Central memory CD4-positive, alpha-beta T cell (primary cell): ENCODE data around the gene GRPEL1.

Experiments
- DNase-seq: peaks from one replicate; pipeline ENCODE4 v3.0.0; 2022

The GRPEL1 gene

DNA sequence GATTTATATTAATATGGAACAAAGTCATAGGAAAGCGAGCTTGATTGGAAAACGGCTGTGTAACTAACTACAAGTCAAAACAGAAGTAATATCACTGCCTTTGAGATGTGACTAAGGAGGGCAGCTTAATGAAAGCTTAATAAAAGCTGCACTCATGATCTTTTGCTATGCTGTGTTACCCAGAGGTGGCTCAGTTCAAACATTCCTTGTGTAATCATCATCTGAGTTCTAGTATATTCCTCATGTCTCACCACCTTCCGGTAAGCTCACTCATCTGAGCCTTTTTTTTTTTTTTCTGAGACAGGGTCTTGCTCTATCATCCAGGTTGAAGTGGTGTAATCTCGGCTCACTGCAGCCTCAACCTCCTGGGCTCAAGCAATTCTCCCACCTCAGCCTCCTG lies 5.0 kb downstream of the GRPEL1 start:
- no peak for DNase-seq

GRCh38 chr4:7061815-7062214 lies 6.0 kb downstream of the GRPEL1 start:
- DNase-seq: no peak

DNA sequence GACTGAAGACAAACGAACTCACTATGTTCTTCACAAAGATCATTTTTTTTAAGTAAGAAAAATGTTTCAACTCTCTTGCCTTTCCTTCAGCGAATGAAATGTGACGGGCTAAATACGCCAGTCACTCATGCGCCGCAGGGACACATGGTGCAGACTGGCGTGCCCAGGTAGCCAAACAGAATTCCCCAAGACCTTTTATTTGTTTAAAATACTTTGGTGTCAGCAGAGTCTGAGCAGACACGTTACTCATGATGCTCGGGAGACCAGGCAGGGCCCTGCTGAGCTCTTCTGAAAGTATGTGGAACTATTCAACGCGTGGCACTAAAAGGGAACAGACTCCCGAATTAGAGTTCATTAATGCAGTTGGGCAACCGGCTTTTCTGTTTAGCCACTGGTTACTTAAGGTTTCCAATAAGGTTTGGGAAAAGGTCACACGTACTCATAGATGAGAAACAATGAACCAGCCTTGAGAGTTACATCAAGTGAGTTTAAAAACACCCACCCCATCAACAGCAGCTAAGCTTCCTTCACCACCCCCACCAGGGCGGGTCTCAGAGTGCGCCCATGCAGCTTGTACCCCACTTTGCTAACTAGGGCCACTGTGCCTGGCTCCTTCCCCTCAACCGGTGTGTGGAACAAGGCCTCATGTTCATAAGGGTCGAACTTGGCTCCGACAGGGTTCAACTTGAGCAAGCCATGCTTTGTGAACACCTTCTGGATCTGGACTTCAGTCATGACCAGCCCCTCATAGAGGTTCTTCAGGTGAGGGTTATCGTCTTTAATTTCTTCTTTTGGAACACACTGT lies 7.3 kb downstream of the GRPEL1 start:
- DNase-seq: no peak

DNA sequence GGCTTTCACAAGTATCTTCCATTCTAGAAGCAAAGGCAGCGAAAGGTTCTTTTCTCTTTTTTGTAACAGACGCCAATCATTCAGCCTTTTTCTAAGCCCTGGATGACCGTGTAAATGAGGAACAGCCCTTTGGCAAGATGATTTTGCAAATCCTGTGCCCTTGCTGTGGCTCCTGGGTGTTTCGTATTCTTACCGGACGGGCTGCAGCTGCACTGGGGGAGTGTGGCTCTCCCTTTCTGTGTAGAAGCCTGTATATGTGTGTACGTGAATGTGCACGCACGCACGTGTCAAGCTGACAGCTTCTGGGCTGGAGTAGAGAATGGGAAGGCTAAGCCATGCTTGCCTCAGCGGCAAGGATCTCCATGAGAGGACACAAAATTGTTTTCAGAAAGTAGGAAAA lies 8.2 kb downstream of the GRPEL1 start:
- DNase-seq: no peak

- no peak for DNase-seq
These were observed 9.1 kb downstream of the GRPEL1 start for GRCh38 chr4:7058792-7059191.

GRCh38 chr4:7055990-7056325 lies 11.9 kb downstream of the GRPEL1 start:
- no peak for DNase-seq

DNA sequence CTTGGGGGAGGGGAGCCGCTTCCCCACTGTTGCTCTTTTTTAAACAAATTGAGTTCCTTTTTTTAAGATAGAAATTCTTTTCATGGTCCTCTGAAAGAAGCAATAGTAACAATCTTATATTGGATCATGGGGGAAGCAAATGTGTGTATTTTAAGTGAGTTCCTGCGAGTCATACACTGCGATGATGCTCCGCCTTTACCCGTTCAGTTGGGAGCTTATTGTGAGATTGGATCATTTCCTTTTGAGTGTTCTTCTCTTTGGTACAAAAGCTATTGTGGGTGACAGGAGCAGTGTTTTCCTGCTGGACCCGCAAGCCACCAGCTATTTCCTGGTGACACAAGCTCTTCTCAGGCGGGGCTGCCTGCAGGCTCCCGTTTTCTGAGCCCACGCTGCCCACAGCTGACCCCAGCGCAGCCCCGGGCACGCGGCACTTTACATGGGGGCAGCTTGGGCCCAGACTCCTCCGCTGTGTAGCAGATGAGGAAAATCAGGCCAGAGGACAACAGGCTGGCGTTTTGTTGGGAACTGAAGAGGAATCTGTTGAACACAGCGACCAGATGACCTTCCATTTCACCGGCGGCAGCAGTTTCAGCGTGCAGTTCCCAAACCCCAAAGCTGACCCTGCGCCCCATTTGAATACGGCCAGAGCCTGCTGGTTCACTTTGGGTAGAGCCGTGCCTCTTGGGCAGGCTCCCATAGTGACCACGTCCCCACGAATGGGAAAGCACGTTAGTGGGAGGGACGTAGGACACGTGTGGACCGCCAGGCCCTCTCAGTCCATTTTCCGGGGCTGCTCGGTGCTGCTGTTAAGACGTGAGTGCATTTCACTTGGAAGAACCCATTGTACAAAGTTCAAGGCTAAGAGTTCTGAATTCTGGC lies 12.5 kb downstream of the GRPEL1 start:
- DNase-seq: no peak

DNA sequence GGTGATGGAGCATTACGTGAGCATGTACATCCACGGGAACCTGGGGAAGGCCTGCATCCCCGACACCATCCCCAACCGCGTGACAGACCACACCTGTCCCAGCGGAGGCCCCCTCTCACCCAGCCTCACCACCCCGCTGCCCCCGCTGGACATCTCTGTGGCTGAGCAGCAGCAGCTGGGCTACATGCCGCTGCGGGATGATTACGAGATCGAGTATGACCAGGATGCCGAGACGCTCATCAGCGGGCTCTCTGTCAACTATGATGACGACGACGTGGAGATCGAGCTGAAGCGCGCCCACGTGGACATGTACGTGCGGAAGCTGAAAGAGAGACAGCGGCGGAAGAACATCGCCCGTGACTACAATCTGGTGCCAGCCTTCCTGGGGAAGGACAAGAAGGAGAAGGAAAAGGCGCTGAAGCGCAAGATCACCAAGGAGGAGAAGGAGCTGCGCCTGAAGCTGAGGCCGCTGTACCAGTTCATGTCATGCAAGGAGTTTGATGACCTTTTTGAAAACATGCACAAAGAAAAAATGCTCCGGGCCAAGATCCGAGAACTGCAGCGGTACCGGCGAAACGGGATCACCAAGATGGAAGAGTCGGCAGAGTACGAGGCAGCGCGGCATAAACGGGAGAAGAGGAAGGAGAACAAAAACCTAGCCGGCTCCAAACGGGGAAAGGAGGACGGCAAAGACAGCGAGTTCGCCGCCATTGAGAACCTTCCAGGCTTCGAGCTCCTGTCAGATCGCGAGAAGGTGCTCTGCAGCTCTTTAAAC lies 13.6 kb downstream of the GRPEL1 start:
- no peak for DNase-seq

DNA sequence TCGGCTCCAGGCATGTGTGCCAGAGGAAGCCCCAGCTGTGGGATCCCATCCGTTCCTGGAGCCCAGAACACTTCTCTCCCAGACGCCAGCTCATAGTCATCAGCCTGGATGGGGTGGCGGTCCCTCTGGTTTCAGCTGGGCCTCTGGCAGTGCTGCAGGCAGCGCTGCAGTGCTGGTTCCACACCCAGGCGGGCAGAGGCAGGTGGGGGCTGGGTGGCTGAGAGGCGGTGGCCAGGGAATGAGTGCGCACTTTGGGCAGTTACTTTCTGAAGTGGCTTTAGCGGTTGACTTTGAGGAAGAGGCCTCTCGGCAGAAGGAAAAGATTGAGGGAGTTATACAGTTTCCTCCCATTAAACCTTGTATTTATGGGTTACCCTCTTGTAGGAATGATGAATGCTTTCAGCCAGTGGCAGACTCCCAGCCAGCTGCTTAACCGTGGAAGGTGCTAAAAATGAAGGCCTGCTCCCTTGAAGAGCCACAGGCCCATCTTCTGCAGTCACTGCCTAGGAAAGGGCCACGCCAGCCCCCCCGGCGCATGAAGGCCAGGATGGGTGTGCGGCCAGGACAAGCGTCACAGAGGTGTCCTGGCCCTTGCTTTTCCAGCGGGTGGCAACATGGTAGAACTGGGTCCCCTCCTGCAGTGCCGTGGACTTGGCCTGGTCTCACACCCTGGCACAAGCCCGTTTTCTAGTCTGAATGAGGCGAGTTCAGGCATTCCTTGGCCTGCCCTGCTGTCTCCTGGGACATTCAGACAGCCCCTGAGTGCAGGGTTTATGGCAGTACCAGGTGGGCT lies 14.7 kb downstream of the GRPEL1 start:
- DNase-seq: no peak

GRCh38 chr4:7052313-7052712 lies 15.6 kb downstream of the GRPEL1 start:
- no peak for DNase-seq

DNA sequence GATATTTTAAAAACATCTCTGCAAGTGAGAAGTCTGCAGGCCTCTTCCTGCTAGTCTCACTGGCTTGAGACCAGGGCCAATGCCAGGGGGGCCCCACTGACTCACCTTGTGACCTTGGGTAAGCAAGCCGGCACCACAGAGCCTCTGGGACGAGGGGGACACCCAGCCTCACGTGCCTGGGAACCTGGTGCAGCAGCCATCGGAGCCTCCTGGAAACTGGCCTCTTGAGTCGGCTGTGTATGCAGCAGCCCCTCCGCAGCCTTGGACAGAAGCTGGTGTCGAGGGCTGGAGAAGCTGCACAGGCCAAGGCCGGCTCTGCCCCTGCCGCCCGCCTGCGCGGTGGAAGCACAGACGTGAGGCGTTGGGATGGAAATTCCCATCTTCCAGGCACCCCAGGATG lies 16.0 kb downstream of the GRPEL1 start:
- DNase-seq: no peak

DNA sequence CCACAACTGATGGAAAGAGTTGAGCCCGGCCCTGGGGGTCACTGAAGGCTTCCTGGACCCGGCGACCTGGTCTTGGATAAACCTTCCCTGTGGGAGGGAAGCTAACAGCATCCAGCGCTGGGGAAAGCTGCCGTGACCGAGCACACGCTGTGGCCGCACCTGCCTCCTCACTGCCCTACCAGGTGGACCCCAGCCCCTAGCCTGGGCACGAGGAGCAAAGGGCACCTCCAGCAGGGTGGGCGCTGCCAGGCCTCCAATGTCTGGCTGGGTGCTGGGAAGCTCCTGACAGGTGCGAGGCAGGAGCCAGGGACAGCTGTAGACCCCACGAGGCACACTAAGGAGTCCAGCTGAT lies 16.7 kb downstream of the GRPEL1 start:
- no peak for DNase-seq

- no peak for DNase-seq
These were observed 17.3 kb downstream of the GRPEL1 start for GRCh38 chr4:7050481-7051143.

DNA sequence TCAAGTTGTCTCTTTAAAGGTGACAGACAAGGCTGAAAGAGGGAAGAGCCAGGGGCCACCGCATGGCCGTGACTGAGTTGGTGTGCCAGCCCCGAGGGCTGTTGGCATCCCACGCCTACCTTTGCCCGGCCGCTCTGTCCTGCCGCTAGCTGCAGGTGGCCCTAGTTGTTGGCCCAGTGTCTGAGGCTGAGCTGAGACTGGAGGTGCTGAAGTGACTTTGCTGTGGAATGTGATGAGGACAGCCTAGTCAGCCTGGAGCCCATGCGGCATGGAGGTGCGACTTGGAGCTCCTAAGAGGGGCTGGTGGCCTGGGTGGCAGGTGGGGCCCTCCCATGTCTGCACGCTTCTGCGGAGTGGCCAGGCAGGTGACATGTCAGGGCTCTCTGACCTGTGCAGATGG lies 18.1 kb downstream of the GRPEL1 start:
- DNase-seq: no peak

DNA sequence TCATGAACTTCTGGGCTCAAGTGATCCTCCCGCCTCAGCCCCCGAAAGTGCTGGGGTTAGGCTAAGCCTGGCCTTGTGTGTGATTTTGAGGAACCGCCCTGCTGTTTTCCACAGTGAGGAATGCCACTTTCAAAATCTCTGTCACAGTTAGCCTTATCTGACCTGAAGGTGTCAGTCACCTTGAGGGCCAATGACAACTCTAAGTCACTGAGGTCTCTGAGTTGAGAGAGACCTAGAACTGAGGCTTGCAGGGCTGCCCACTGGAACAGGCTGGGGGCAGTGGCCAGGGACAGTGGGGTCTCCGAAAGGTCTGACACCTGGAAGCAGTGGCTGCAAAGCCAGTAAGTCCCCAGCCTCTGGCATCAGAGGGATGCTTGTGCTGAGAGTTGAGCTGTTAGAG lies 18.6 kb downstream of the GRPEL1 start:
- DNase-seq: no peak

- no peak for DNase-seq
These were observed 19.2 kb downstream of the GRPEL1 start for GRCh38 chr4:7048642-7049041.

GRCh38 chr4:7046971-7047370 lies 20.9 kb downstream of the GRPEL1 start:
- no peak for DNase-seq

- DNase-seq: no peak
These were observed 21.6 kb downstream of the GRPEL1 start for GRCh38 chr4:7045961-7046921.

- no peak for DNase-seq
These were observed 22.3 kb downstream of the GRPEL1 start for GRCh38 chr4:7045553-7045952.

DNA sequence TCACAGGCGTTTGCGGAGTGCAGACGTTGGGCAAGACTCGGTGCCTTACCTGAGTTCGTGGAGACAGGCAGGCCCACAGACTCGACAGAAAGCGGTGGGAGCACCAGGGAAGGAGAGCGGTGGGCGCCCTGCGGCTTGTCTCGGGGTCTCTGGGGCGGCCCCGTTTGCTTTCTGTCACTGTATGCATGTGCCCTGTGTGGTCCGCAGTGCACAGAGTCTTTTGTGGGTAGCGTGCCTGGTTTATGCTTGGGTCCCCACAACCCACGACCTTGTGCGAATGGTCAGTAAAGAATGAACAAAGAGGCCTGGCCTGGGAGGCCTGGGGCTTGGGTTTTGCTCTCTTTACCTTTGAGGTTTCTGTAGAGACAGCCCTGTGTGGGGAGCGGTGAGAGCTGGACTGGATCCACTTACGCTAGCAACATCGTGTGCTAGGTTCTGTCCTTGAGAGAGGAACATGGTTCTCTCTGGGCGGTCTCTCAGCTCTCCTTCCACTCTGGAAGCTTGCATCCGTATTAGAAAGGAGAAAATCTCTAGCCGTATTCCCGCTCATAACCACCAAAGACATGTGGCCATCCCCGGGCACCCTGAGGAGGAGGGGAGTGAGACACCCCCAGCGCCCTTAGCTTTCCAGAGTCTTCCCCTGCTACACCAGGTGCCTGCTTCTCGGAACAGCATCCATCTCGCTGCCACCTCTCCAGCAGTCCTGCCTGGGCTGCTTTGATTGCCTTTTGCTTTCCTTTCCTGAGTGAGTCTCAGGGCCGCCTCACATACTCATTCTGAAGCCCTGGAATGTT lies 23.5 kb downstream of the GRPEL1 start:
- DNase-seq: no peak
